DOHH2 (cell line): Measurements from ENCODE around the gene ANKRD2.

Experiments
- H3F3A ChIP-seq: fragments of 200-600 bp; sonication (generic), shearing (Covaris generic); 2 replicates; pipeline ENCODE4 v1.6.0; 2016; ENCODE audit warnings: antibody characterized with exemption, mild to moderate bottlenecking; ENCODE audit not compliant: control insufficient read depth, insufficient read depth
- H3K27ac ChIP-seq: fragments of 200-600 bp; sonication (generic); 2 replicates; pipeline ENCODE4 v1.5.1; 2014; ENCODE audit warnings: low read depth, mild to moderate bottlenecking, low read length, moderate library complexity
- H3K27me3 ChIP-seq: fragments of 200-600 bp; sonication (generic); 2 replicates; pipeline ENCODE4 v1.6.1; 2014; ENCODE audit warnings: mild to moderate bottlenecking, low read length, mixed read lengths; ENCODE audit not compliant: control insufficient read depth
- H3K36me3 ChIP-seq: fragments of 200-600 bp; sonication (generic); 2 replicates; pipeline ENCODE4 v1.6.1; 2014; ENCODE audit warnings: mild to moderate bottlenecking, low read length, moderate library complexity, mixed read lengths; ENCODE audit not compliant: control insufficient read depth
- H3K4me1 ChIP-seq: fragments of 200-600 bp; sonication (generic); 2 replicates; pipeline ENCODE4 v1.6.1; 2014; ENCODE audit warnings: mild to moderate bottlenecking, low read length, mixed read lengths; ENCODE audit not compliant: control insufficient read depth
- H3K4me2 ChIP-seq: fragments of 200-600 bp; sonication (generic); 2 replicates; pipeline ENCODE4 v1.6.0; 2014; ENCODE audit warnings: mild to moderate bottlenecking, low read length, moderate library complexity
- H3K4me3 ChIP-seq: fragments of 200-600 bp; sonication (generic); 2 replicates; pipeline ENCODE4 v1.5.1; 2014; ENCODE audit warnings: mild to moderate bottlenecking, low read length, mixed read lengths
- H3K79me2 ChIP-seq: fragments of 200-600 bp; sonication (generic); 2 replicates; pipeline ENCODE4 v1.6.1; 2014; ENCODE audit warnings: mild to moderate bottlenecking, low read length, mixed read lengths; ENCODE audit not compliant: control insufficient read depth
- H3K9me2 ChIP-seq: fragments of 200-600 bp; sonication (generic); replicated peaks from 2 replicates; pipeline ENCODE4 v1.6.1; 2014; ENCODE audit warnings: mild to moderate bottlenecking, low read length, mixed read lengths; ENCODE audit not compliant: control insufficient read depth
- H3K9me3 ChIP-seq: fragments of 200-600 bp; sonication (generic); 2 replicates; pipeline ENCODE4 v1.6.1; 2014; ENCODE audit warnings: antibody characterized with exemption, low read length, mixed read lengths; ENCODE audit not compliant: control insufficient read depth, insufficient read depth
- H4K20me1 ChIP-seq: fragments of 200-600 bp; sonication (generic); 2 replicates; pipeline ENCODE4 v1.6.0; 2014; ENCODE audit warnings: low read depth, mild to moderate bottlenecking, antibody characterized with exemption, low read length, moderate library complexity; ENCODE audit not compliant: control insufficient read depth, insufficient read depth
- CTCF ChIP-seq: fragments of 200-600 bp; sonication (generic); IDR thresholded peaks from one replicate; pipeline ENCODE4 v1.5.1; 2014; ENCODE audit warnings: antibody characterized with exemption, mild to moderate bottlenecking, low read depth, low read length; ENCODE audit not compliant: poor library complexity, severe bottlenecking
- EZH2phosphoT487 ChIP-seq: fragments of 200-600 bp; sonication (generic); IDR thresholded peaks from 2 replicates; pipeline ENCODE4 v1.6.1; 2017; ENCODE audit warnings: borderline replicate concordance, mild to moderate bottlenecking, antibody characterized with exemption, low read length, moderate library complexity, mixed read lengths

ANKRD2 gene

GRCh38 chr10:97629289-97629688, 56.7 kb downstream of the ANKRD2 start:
- Histone ChIP-seq H3K27me3 (no peaks in the 10 kb centered on the region), H3F3A (0 out of 2 replicates have a peak, but pooled peaks cover 3% of the 10 kb centered on the region), H3K36me3 (no peaks in the 10 kb centered on the region), H3K4me2 (no peak overlapping the region), H3K9me2 (no peaks in the 10 kb centered on the region), H3K4me1 (peaks cover 11% of the 10 kb centered on the region), H3K9me3 (no peaks in the 10 kb centered on the region), H3K4me3 (no peak overlapping the region), H4K20me1 (no peaks in the 10 kb centered on the region), H3K79me2 (peaks cover 6% of the 10 kb centered on the region; the same call in 1 of the 2 replicates), H3K27ac (no peak overlapping the region)
- no peak for TF ChIP-seq CTCF
- no peak for TF ChIP-seq EZH2phosphoT487

GRCh38 chr10:97631098-97631497, 58.5 kb downstream of the ANKRD2 start:
- TF ChIP-seq CTCF (no peak), EZH2phosphoT487 (no peak)
- Histone ChIP-seq H3K9me3 (no peaks in the 10 kb centered on the region), H3K4me1 (peaks cover 11% of the 10 kb centered on the region), H3K4me3 (no peak overlapping the region), H3K9me2 (no peaks in the 10 kb centered on the region), H3K79me2 (peaks cover 6% of the 10 kb centered on the region; the same call in 1 of the 2 replicates), H3K4me2 (no peak overlapping the region), H3K27me3 (no peaks in the 10 kb centered on the region), H3F3A (0 out of 2 replicates have a peak, but pooled peaks cover 3% of the 10 kb centered on the region), H3K36me3 (no peaks in the 10 kb centered on the region), H3K27ac (no peak overlapping the region), H4K20me1 (no peaks in the 10 kb centered on the region)

- H3K4me2 ChIP-seq, result peak within 1 kb of the TSS; percentile 86
- peaks cover 6% of the 10 kb centered on the region; the same call in 1 of the 2 replicates for H3K79me2 ChIP-seq
- H3K36me3 ChIP-seq, result no peaks in the 10 kb centered on the region
- H3K9me2 ChIP-seq, result no peaks in the 10 kb centered on the region
- no peaks in the 10 kb centered on the region for H3K27me3 ChIP-seq
- TF ChIP-seq CTCF, result no peak
- TF ChIP-seq EZH2phosphoT487, result no peak
- peaks cover 11% of the 10 kb centered on the region for H3K4me1 ChIP-seq
- H3K4me3 ChIP-seq, result peak within 1 kb of the TSS; percentile 79
- H3K9me3 ChIP-seq, result no peaks in the 10 kb centered on the region
- H3F3A ChIP-seq, result peaks cover 5% of the 10 kb centered on the region; the same call in 1 of the 2 replicates
- no peaks in the 10 kb centered on the region for H4K20me1 ChIP-seq
- H3K27ac ChIP-seq, result no peak within 1 kb of the TSS
These were observed 60.6 kb downstream of the ANKRD2 start, which contains the start of gene MORN4 for GRCh38 chr10:97632949-97633884. MORN4 (minus strand) TSS chr10:97633500; CDS start chr10:97619653, 13,847 bp downstream.
